ENCODE measurements around the gene FMOD.

FMOD gene

GRCh38 chr1:203342192-203342940, 8.6 kb downstream of the FMOD start:
- DNase-seq (ENCODE audit: low read depth): peak; percentile 64
- peak; percentile 89 for TF ChIP-seq CTCF (IDR thresholded peaks at IDR 0.05; ENCODE audit: insufficient read depth, low read depth, low read length, missing control alignments)

GRCh38 chr1:203340112-203340790, 10.7 kb downstream of the FMOD start:
- peak; percentile 89 for DNase-seq (ENCODE audit: low read depth)
- TF ChIP-seq CTCF (IDR thresholded peaks at IDR 0.05; ENCODE audit: insufficient read depth, low read depth, low read length, missing control alignments): peak; percentile 96

More at GRCh38 chr1:203342192-203342940, 8.6 kb downstream of the FMOD start:
- no peak overlapping the region for H3K4me3 ChIP-seq (ENCODE audit: low read length)

GRCh38 chr1:203338335-203339036, 12.4 kb downstream of the FMOD start:
- DNase-seq (ENCODE audit: low read depth): peak; percentile 71
- no peak overlapping the region for H3K4me3 ChIP-seq (ENCODE audit: low read length)
- peak; percentile 97 for TF ChIP-seq CTCF (IDR thresholded peaks at IDR 0.05; ENCODE audit: insufficient read depth, low read depth, low read length, missing control alignments)

More at GRCh38 chr1:203340112-203340790, 10.7 kb downstream of the FMOD start:
- H3K4me3 ChIP-seq (ENCODE audit: low read length): no peak overlapping the region

GRCh38 chr1:203336097-203336496, 14.8 kb downstream of the FMOD start:
- H3K4me3 ChIP-seq (ENCODE audit: low read length): no peak overlapping the region
- TF ChIP-seq CTCF (IDR thresholded peaks at IDR 0.05; ENCODE audit: insufficient read depth, low read depth, low read length, missing control alignments): no peak
- DNase-seq (ENCODE audit: low read depth): no peak

- TF ChIP-seq CTCF (IDR thresholded peaks at IDR 0.05; ENCODE audit: insufficient read depth, low read depth, low read length, missing control alignments): no peak
- no peak overlapping the region for H3K4me3 ChIP-seq (ENCODE audit: low read length)
- peak; percentile 32 for DNase-seq (ENCODE audit: low read depth)
Observed at GRCh38 chr1:203335503-203335902, 15.4 kb downstream of the FMOD start.

- no peak overlapping the region for H3K4me3 ChIP-seq (ENCODE audit: low read length)
- no peak for TF ChIP-seq CTCF (IDR thresholded peaks at IDR 0.05; ENCODE audit: insufficient read depth, low read depth, low read length, missing control alignments)
- peak; percentile 64 for DNase-seq (ENCODE audit: low read depth)
Observed at GRCh38 chr1:203331224-203331623, 19.7 kb downstream of the FMOD start.

All from epithelial cell of esophagus (primary cell).